ENCODE measurements around the gene HDAC9.

HDAC9 gene

DNA sequence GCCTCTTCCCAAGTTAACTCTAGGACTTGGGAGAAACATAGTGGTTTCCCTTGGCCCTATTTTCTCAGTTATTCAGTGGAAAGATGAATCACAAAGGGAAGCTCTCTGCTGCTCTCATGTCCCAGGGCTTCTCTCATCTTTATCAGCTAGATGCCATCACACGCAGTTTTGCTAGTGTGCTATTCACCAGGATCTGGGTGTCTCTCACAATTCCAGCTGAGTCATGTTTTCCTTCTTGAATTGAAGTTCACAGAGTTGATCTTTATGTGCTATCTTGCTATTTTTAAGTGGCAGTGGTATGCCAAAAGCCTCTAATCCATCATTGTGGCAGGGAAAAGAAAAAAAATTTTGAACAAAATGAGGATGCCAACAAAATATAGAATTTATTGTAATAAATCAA lies 520.6 kb downstream of the HDAC9 start:
- TF ChIP-seq ZFX (IDR thresholded peaks at IDR 0.05; ENCODE audit: borderline replicate concordance) = no peak
- TF ChIP-seq, protein P1, sequence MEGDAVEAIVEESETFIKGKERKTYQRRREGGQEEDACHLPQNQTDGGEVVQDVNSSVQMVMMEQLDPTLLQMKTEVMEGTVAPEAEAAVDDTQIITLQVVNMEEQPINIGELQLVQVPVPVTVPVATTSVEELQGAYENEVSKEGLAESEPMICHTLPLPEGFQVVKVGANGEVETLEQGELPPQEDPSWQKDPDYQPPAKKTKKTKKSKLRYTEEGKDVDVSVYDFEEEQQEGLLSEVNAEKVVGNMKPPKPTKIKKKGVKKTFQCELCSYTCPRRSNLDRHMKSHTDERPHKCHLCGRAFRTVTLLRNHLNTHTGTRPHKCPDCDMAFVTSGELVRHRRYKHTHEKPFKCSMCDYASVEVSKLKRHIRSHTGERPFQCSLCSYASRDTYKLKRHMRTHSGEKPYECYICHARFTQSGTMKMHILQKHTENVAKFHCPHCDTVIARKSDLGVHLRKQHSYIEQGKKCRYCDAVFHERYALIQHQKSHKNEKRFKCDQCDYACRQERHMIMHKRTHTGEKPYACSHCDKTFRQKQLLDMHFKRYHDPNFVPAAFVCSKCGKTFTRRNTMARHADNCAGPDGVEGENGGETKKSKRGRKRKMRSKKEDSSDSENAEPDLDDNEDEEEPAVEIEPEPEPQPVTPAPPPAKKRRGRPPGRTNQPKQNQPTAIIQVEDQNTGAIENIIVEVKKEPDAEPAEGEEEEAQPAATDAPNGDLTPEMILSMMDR (IDR thresholded peaks at IDR 0.05) = no peak
- no peak overlapping the region for H3K27ac ChIP-seq

DNA sequence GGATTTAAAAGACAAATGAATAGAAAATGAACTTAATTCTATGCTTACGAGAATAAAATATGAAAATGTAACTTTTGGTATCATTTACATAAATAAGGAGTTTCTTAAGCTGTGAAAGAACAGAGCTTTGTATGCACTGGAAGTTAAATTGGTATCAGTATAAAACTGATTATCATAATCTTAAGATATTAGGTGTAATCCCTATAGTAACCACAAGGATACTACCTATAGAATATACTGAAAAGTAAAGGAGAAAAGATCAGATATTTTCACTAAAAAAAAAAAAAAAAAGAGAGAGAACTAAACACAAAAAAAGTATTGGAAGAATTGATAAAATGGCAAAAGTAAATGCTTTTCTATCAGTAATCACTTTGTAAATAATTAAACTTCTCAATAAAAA lies 521.8 kb downstream of the HDAC9 start:
- no peak overlapping the region for H3K27ac ChIP-seq
- TF ChIP-seq, protein P1 (IDR thresholded peaks at IDR 0.05) = no peak; the same call in 1 of the 2 replicates
- TF ChIP-seq ZFX (IDR thresholded peaks at IDR 0.05; ENCODE audit: borderline replicate concordance) = no peak

DNA sequence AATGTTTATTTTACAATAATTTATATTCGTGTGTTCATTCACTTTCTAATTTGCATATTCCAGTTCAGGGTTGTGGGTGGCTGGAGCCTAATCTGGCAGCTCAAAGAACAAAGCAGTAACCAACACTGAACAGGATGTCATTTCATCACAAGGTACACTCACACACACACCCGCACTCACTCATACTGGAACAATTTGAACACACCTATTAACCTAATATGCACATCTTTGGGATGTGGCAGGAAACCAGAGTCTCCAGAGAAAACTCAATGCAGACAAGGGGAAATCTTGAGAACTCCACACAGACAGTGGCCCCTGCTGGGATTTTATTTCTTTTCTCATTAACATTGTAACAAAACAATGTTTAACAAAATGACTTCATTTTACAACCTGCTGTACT lies 524.5 kb downstream of the HDAC9 start:
- TF ChIP-seq, protein P1 (IDR thresholded peaks at IDR 0.05) = no peak
- H3K27ac ChIP-seq = no peak overlapping the region

DNA sequence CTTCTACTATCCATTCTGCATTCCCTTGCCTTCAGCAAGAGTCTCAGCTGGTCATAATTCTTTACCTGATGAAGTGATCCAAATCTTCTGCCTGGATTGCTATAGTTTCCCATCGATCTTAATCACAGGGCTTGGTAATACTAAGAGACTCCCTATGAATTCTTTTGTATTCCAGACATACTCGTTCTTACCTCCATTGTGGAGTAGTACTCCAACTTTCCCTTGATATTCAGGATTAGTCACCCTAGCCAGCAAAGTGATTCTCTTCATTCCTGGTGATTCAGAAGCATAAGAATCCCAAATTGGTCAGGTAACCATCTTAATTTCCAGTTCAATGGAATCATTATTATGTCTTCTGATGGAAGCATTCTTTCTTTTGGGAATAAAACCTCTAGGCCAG lies 525.2 kb downstream of the HDAC9 start:
- TF ChIP-seq ZFX (IDR thresholded peaks at IDR 0.05; ENCODE audit: borderline replicate concordance) = no peak
- TF ChIP-seq, protein P1 (IDR thresholded peaks at IDR 0.05) = no peak
- no peak overlapping the region for H3K27ac ChIP-seq

DNA sequence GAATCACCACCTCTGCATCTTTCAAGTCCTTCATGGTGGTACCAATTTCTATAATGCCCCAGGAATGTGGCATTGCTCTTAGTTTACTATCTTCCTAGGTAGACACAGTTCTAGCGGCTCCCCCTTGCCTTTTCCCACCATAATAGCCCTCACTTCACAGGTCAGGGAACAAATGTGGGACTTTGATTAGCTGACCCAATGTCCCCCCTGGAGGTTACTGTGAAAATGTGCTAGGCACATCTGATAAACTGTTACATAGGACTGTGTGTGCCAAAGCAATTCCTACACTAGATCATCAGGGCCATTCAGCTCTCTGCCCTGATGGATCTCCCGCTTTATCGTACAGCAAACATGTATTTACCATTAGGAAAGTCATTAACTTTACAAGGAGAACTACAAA lies 527.9 kb downstream of the HDAC9 start:
- TF ChIP-seq, protein P1 (IDR thresholded peaks at IDR 0.05) = no peak
- no peak for TF ChIP-seq ZFX (IDR thresholded peaks at IDR 0.05; ENCODE audit: borderline replicate concordance)
- no peak overlapping the region for H3K27ac ChIP-seq

DNA sequence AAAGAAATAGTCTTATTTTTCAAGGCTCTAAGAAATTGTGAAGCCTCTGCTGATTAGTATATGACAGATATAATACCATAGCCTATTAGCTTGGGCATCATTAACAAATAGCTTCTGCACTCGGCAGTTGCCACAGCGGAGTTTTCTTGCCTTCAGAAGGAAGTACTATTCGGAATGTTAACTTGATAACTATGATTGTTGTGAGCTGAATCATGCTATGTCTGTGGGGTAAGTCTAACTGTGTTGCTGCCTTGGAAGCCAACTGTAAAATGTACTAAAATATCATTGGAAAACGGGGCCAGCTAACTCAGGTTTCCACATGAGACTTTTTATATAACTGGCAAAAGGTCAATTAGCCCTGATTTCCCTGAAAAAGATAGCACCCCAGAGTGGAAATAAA lies 528.7 kb downstream of the HDAC9 start:
- no peak overlapping the region for H3K27ac ChIP-seq
- no peak for TF ChIP-seq ZFX (IDR thresholded peaks at IDR 0.05; ENCODE audit: borderline replicate concordance)
- TF ChIP-seq, protein P1 (IDR thresholded peaks at IDR 0.05) = no peak

DNA sequence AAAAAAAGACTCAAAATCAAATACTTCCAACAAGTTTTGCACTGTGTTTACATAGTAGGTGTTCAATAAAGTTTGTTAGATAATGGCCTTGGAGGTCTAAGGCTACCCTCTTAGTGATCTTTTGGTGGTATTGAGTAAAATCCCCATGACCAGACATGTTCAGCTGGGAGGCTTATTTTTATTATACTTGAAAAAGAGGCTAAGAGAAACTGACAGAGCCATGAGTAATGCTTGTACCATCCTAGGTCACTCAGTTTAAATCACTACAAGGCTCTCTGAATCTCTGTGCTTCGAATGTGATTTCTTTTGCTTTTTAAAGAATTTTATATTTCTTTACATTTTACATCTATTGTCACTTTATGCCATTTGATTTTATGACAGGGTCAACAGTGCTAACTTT lies 531.3 kb downstream of the HDAC9 start:
- H3K27ac ChIP-seq = no peak overlapping the region
- TF ChIP-seq, protein P1 (IDR thresholded peaks at IDR 0.05) = no peak
- TF ChIP-seq ZFX (IDR thresholded peaks at IDR 0.05; ENCODE audit: borderline replicate concordance) = no peak

Data from 22Rv1 (cell line).